Erythroblast (primary cell): ENCODE results near the gene PCBP3.

ENCODE experiments used
- DNase-seq, 2 experiments: peaks; one replicate each; lab custom pipeline; 2025; lab: John Stamatoyannopoulos, UW
- GATA1 ChIP-seq: IDR thresholded peaks from 2 replicates; pipeline ENCODE4 v1.6.1; 2011; ENCODE audit warnings: low read depth, mild to moderate bottlenecking, control low read depth, low read length, moderate library complexity
- POLR2A ChIP-seq: IDR thresholded peaks from 2 replicates; pipeline ENCODE4 v1.6.1; 2011; ENCODE audit warnings: mild to moderate bottlenecking, low read length

Gene PCBP3

GRCh38 chr21:45979651-45980050, 336.1 kb downstream of the PCBP3 start:
- DNase-seq = no peak
- TF ChIP-seq GATA1 (no peak), POLR2A (no peak)

GRCh38 chr21:45980271-45980670, 336.7 kb downstream of the PCBP3 start:
- TF ChIP-seq POLR2A = no peak
- DNase-seq = no peak

- TF ChIP-seq GATA1 (no peak), POLR2A (no peak)
- DNase-seq = no peak
These were observed 337.2 kb downstream of the PCBP3 start for GRCh38 chr21:45980697-45981096.

GRCh38 chr21:45981151-45982091, 337.9 kb downstream of the PCBP3 start, which contains the start of gene COL6A1:
Gene COL6A1, plus strand, starts transcription at chr21:45981770. Its CDS starts 81 bp downstream, at chr21:45981851.
- TF ChIP-seq POLR2A = no peak
- TF ChIP-seq GATA1 = no peak
- DNase-seq = peak; percentile 61 to 64

- DNase-seq = no peak
These were observed 338.7 kb downstream of the PCBP3 start for GRCh38 chr21:45982092-45982757.

GRCh38 chr21:45982758-45983648, 339.5 kb downstream of the PCBP3 start:
- TF ChIP-seq POLR2A (no peak), GATA1 (no peak)
- no peak for DNase-seq

More at GRCh38 chr21:45982092-45982757, 338.7 kb downstream of the PCBP3 start:
- TF ChIP-seq GATA1 = no peak
- no peak for TF ChIP-seq POLR2A

- TF ChIP-seq GATA1 = no peak
- TF ChIP-seq POLR2A = no peak
- no peak for DNase-seq
These were observed 340.1 kb downstream of the PCBP3 start for GRCh38 chr21:45983649-45983965.

- TF ChIP-seq GATA1 (no peak), POLR2A (no peak)
- no peak for DNase-seq
These were observed 340.5 kb downstream of the PCBP3 start for GRCh38 chr21:45983981-45984551.

GRCh38 chr21:45984584-45985095, 341.1 kb downstream of the PCBP3 start:
- DNase-seq = no peak

GRCh38 chr21:45985471-45986315, 342.2 kb downstream of the PCBP3 start:
- no peak for TF ChIP-seq POLR2A
- no peak for TF ChIP-seq GATA1
- DNase-seq = no peak

More at GRCh38 chr21:45984584-45985095, 341.1 kb downstream of the PCBP3 start:
- no peak for TF ChIP-seq POLR2A
- TF ChIP-seq GATA1 = no peak

- no peak for DNase-seq
- TF ChIP-seq GATA1 (no peak), POLR2A (no peak)
These were observed 343.0 kb downstream of the PCBP3 start for GRCh38 chr21:45986316-45987051.
